Peyer's patch (tissue), 4 donors: ENCODE measurements around the gene PTPN13. TPM values are rescaled to one million over a fixed set of nuclear protein-coding genes. Genes with fewer than 3 reads are reported as not detected.

Experiments
- DNase-seq, 3 donors: peaks; one replicate each; pipeline ENCODE4 v3.0.0-alpha.2; 2017 to 2019
- H3K27ac ChIP-seq, 4 donors: fragments of 200-600 bp; sonication (generic); one replicate each; pipeline ENCODE4 v1.5.1; 2016 to 2019
- H3K27me3 ChIP-seq, 2 donors: fragments of 200-600 bp; sonication (generic); one replicate each; pipeline ENCODE4 v1.5.1; 2019
- H3K36me3 ChIP-seq, 3 donors: fragments of 200-600 bp; sonication (generic); one replicate each; pipeline ENCODE4 v1.5.1; 2016 to 2019
- H3K4me1 ChIP-seq, 4 donors: fragments of 200-600 bp; sonication (generic); one replicate each; pipeline ENCODE4 v1.5.1; 2016 to 2019
- H3K4me3 ChIP-seq, 4 donors: fragments of 200-600 bp; sonication (generic); 1 replicate in 3 of 4; 2 replicates in 1 of 4; pipeline ENCODE4 v1.5.1; 2016 to 2019; ENCODE audit warnings: mild to moderate bottlenecking in 1 of 4
- H3K9me3 ChIP-seq, 4 donors: fragments of 200-600 bp; sonication (generic); one replicate each; pipeline ENCODE4 v1.5.1; 2016 to 2019; ENCODE audit warnings: mild to moderate bottlenecking in 1 of 4
- POLR2A ChIP-seq, 2 donors: fragments of 450-650 bp; IDR thresholded peaks; one replicate each; pipeline ENCODE4 v1.5.1; 2017; ENCODE audit warnings: antibody characterized with exemption in 2 of 2, mild to moderate bottlenecking in 2 of 2, moderate library complexity in 2 of 2
- total RNA-seq, 4 donors: library from RNA; depleted of rRNA; stranded (reverse); fragments of >200 nt; gene quantifications; one replicate each; pipeline ENCODE4 v1.1.0, GENCODE V29; 2016
- TF ChIP-seq, protein P1 (sequence below), 6 experiments: fragments of 450-650 bp in 4 of 6; fragments of 200-600 bp in 2 of 6; sonication (generic) in 1 of 6; IDR thresholded peaks; one replicate each; pipeline ENCODE4 v1.5.1; 2017 to 2019; ENCODE audit warnings: antibody characterized with exemption in 6 of 6, mild to moderate bottlenecking in 3 of 6, moderate library complexity in 1 of 6

PTPN13 gene
- total RNA-seq, 4 donors from 2014 or later = 2.9 to 14.9 (median 8.3) TPM

DNA sequence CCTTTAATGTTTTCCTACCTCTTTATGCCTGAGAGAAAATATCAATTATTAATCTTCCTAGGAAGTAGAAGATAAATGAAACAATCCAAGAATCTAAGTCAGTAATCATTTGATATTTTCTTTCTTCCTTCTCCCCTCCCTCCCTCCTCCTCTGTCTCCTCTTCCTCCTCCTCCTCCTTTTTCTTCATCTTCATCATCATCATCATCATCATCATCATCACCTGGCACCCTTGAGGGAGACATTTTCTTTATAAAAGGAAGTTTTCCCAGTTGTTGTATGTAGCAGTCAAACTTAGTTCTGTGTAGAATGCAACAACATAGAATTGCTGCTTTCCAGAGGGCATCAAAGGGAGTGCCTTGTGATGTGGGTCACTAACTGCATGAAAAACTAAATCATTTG, 155.0 kb downstream of the PTPN13 start:
- H3K4me1 ChIP-seq = no peaks in the 10 kb centered on the region
- no peaks in the 10 kb centered on the region for H3K27me3 ChIP-seq
- H3K36me3 ChIP-seq = no peaks in the 10 kb centered on the region
- TF ChIP-seq POLR2A (IDR thresholded peaks at IDR 0.05) = no peak
- TF ChIP-seq, protein P1, sequence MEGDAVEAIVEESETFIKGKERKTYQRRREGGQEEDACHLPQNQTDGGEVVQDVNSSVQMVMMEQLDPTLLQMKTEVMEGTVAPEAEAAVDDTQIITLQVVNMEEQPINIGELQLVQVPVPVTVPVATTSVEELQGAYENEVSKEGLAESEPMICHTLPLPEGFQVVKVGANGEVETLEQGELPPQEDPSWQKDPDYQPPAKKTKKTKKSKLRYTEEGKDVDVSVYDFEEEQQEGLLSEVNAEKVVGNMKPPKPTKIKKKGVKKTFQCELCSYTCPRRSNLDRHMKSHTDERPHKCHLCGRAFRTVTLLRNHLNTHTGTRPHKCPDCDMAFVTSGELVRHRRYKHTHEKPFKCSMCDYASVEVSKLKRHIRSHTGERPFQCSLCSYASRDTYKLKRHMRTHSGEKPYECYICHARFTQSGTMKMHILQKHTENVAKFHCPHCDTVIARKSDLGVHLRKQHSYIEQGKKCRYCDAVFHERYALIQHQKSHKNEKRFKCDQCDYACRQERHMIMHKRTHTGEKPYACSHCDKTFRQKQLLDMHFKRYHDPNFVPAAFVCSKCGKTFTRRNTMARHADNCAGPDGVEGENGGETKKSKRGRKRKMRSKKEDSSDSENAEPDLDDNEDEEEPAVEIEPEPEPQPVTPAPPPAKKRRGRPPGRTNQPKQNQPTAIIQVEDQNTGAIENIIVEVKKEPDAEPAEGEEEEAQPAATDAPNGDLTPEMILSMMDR (IDR thresholded peaks at IDR 0.05) = no peak
- H3K4me3 ChIP-seq = no peak overlapping the region
- no peak for DNase-seq
- H3K27ac ChIP-seq = no peak overlapping the region
- no peaks in the 10 kb centered on the region for H3K9me3 ChIP-seq

DNA sequence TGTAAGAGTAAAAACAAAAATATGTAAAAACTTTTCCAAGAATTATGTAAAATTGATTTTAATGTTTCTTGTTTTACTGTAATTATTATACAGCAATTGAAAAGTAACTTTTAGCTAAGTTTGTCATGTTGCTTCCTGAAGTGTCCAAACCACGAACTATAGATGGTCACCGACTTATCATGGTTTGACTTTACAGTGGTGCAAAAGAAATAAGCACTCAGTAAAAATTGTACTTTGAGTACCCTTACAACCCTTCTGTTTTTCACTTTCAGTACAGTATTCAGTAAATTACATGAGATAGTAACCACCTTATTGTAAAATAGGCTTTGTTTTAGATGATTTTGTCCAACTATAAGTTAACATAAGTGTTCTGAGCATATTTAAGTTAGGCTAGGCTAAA, 161.3 kb downstream of the PTPN13 start:
- Histone ChIP-seq H3K9me3 (no peaks in the 10 kb centered on the region), H3K4me1 (no peaks in the 10 kb centered on the region), H3K36me3 (no peaks in the 10 kb centered on the region), H3K27me3 (no peaks in the 10 kb centered on the region), H3K4me3 (no peak overlapping the region), H3K27ac (no peak overlapping the region)
- no peak for DNase-seq
- TF ChIP-seq, protein P1 (IDR thresholded peaks at IDR 0.05) = no peak

DNA sequence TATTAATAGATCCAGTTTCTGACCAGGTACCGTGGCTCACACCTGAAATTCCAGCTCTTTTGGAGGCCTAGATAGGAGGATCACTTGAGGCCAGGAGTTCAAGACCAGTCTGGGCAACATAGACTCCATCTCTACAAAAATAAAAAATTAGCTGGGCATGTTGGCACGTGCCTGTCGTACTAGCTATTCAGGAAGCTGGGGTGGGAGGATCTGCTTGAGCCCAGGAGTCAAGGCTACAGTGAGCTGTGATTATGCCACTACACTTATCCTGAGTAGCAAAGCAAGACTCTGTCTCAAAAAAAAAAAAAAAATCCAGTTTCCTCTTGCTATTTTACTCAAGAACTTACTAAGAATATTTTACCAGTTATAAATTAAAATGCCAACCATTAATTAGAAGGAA, 163.4 kb downstream of the PTPN13 start:
- Histone ChIP-seq H3K36me3 (no peaks in the 10 kb centered on the region), H3K27ac (no peak overlapping the region), H3K27me3 (no peaks in the 10 kb centered on the region), H3K4me3 (no peak overlapping the region), H3K9me3 (no peaks in the 10 kb centered on the region), H3K4me1 (no peaks in the 10 kb centered on the region)
- DNase-seq = no peak
- TF ChIP-seq, protein P1 (IDR thresholded peaks at IDR 0.05) = no peak
- TF ChIP-seq POLR2A (IDR thresholded peaks at IDR 0.05) = no peak

DNA sequence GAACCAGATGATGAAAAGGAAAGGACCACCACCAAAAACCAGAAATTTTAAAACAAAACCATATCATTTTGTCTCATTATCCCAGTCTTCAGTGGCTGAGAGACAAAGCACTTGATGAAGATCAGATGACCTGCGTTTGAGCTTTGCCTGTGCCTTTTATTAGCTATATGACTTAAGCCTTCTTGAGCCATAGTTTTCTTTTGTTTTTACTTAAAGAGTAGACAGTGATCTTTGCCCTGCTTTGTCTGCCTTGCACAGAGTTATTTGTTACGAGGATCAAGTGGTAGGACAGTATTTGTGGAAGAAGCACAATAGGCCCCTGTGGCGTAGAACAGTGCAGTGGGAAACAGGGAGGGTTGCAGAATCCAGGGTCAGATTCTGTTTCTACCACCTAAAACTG, 165.2 kb downstream of the PTPN13 start:
- no peak for DNase-seq
- TF ChIP-seq, protein P1 (IDR thresholded peaks at IDR 0.05) = no peak

DNA sequence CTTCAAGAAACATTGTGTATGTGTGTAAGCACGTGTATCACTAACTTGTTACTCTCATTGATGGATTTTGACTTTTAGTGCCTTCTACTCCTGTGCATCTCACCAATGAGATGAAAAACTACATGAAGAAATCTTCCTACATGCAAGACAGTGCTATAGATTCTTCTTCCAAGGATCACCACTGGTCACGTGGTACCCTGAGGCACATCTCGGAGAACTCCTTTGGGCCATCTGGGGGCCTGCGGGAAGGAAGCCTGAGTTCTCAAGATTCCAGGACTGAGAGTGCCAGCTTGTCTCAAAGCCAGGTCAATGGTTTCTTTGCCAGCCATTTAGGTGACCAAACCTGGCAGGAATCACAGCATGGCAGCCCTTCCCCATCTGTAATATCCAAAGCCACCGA, 168.5 kb downstream of the PTPN13 start:
- Histone ChIP-seq H3K36me3 (no peaks in the 10 kb centered on the region), H3K27ac (no peak overlapping the region), H3K9me3 (no peaks in the 10 kb centered on the region), H3K4me1 (no peaks in the 10 kb centered on the region), H3K27me3 (no peaks in the 10 kb centered on the region), H3K4me3 (no peak overlapping the region)
- DNase-seq = no peak
- no peak for TF ChIP-seq POLR2A (IDR thresholded peaks at IDR 0.05)
- TF ChIP-seq, protein P1 (IDR thresholded peaks at IDR 0.05) = no peak

More for the DNA sequence above, 165.2 kb downstream of the PTPN13 start:
- Histone ChIP-seq H3K27ac (no peak overlapping the region), H3K4me3 (no peak overlapping the region), H3K36me3 (no peaks in the 10 kb centered on the region), H3K4me1 (no peaks in the 10 kb centered on the region), H3K27me3 (no peaks in the 10 kb centered on the region), H3K9me3 (no peaks in the 10 kb centered on the region)

DNA sequence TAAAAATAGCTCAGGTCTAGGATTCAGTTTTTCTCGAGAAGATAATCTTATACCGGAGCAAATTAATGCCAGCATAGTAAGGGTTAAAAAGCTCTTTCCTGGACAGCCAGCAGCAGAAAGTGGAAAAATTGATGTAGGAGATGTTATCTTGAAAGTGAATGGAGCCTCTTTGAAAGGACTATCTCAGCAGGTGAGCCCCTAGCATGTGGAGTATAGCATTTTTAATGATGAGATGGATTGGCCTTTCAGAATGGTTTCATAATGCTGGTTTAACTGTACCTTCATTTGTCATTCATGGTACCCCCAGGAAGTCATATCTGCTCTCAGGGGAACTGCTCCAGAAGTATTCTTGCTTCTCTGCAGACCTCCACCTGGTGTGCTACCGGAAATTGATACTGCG, 175.7 kb downstream of the PTPN13 start:
- Histone ChIP-seq H3K36me3 (no peaks in the 10 kb centered on the region), H3K4me3 (no peak overlapping the region), H3K4me1 (no peaks in the 10 kb centered on the region), H3K9me3 (no peaks in the 10 kb centered on the region), H3K27me3 (no peaks in the 10 kb centered on the region), H3K27ac (no peak overlapping the region)
- DNase-seq = no peak
- TF ChIP-seq, protein P1 (IDR thresholded peaks at IDR 0.05) = no peak
- no peak for TF ChIP-seq POLR2A (IDR thresholded peaks at IDR 0.05)
